DND-41 (cell line): ENCODE measurements around the gene NEK7.

ENCODE experiments used
- ATAC-seq: fragments of 200-7000 bp; cut with Tn5 transposase; 3 replicates; pipeline ENCODE4 v1.9.1; 2021; ENCODE audit warnings: low read depth; ENCODE audit not compliant: insufficient read depth
- DNase-seq: peaks from one replicate; pipeline ENCODE4 v3.0.0-alpha.2; 2020
- H2AFZ ChIP-seq: 2 replicates; pipeline ENCODE4 v1.6.0; 2012; ENCODE audit warnings: low read depth, low read length
- H3K27ac ChIP-seq: 2 replicates; pipeline ENCODE4 v1.5.1; 2012; ENCODE audit warnings: low read length, inconsistent platforms
- H3K27me3 ChIP-seq: fragments of 200-600 bp; sonication (generic); 2 replicates; pipeline ENCODE4 v1.6.0; 2012; ENCODE audit warnings: low read length, mild to moderate bottlenecking, inconsistent platforms; ENCODE audit not compliant: insufficient read depth, poor library complexity
- H3K36me3 ChIP-seq: 2 replicates; pipeline ENCODE4 v1.5.1; 2012; ENCODE audit warnings: low read length, inconsistent platforms; ENCODE audit not compliant: insufficient read depth
- H3K4me1 ChIP-seq: 2 replicates; pipeline ENCODE4 v1.5.1; 2012; ENCODE audit warnings: mild to moderate bottlenecking, low read length; ENCODE audit not compliant: insufficient read depth
- H3K4me2 ChIP-seq: 2 replicates; pipeline ENCODE4 v1.6.0; 2012; ENCODE audit warnings: mild to moderate bottlenecking, moderate library complexity, low read length, inconsistent platforms; ENCODE audit not compliant: insufficient read depth
- H3K4me3 ChIP-seq, 2 experiments: fragments of 200-600 bp in 1 of 2; shearing (Covaris generic) in 1 of 2; 2 replicates each; pipeline ENCODE4 v1.5.1; 2012 to 2016; ENCODE audit warnings: inconsistent platforms in 2 of 2, low read length in 2 of 2, mild to moderate bottlenecking in 2 of 2, low read depth in 1 of 2, moderate library complexity in 1 of 2
- H3K79me2 ChIP-seq: 2 replicates; pipeline ENCODE4 v1.6.0; 2012; ENCODE audit warnings: low read length, inconsistent platforms; ENCODE audit not compliant: insufficient read depth
- H3K9ac ChIP-seq: 2 replicates; pipeline ENCODE4 v1.6.0; 2012; ENCODE audit warnings: low read depth, mild to moderate bottlenecking, inconsistent platforms, low read length, moderate library complexity
- H3K9me3 ChIP-seq: 2 replicates; pipeline ENCODE4 v1.5.1; 2012; ENCODE audit warnings: low read length, moderate library complexity, mild to moderate bottlenecking, inconsistent platforms; ENCODE audit not compliant: insufficient read depth, severe bottlenecking
- H4K20me1 ChIP-seq: 2 replicates; pipeline ENCODE4 v1.6.0; 2012; ENCODE audit warnings: low read length; ENCODE audit not compliant: insufficient read depth
- CTCF ChIP-seq: IDR thresholded peaks from 2 replicates; pipeline ENCODE4 v1.5.1; 2012; ENCODE audit warnings: borderline replicate concordance, low read length, moderate library complexity, mild to moderate bottlenecking; ENCODE audit not compliant: poor library complexity, severe bottlenecking; ENCODE audit errors: extremely low read depth
- EZH2 ChIP-seq: IDR thresholded peaks from 3 replicates; pipeline ENCODE4 v1.6.1; 2012; ENCODE audit warnings: borderline replicate concordance, low read depth, mild to moderate bottlenecking, moderate library complexity, low read length, inconsistent platforms; ENCODE audit not compliant: severe bottlenecking

NEK7 gene

GRCh38 chr1:198132060-198132781 lies 24.6 kb upstream of the NEK7 start:
- Histone ChIP-seq H3K27me3 (no peaks in the 10 kb centered on the region), H3K9me3 (peaks cover 6% of the 10 kb centered on the region), H3K4me2 (no peak overlapping the region), H3K79me2 (no peaks in the 10 kb centered on the region), H4K20me1 (no peaks in the 10 kb centered on the region), H3K4me3 (no peak overlapping the region), H3K4me1 (no peaks in the 10 kb centered on the region), H2AFZ (peak overlapping the region; percentile 3; the same call in 1 of the 2 replicates), H3K36me3 (no peaks in the 10 kb centered on the region), H3K27ac (no peak overlapping the region), H3K9ac (no peak overlapping the region)
- ATAC-seq: peak; percentile 62; the same call in 2 of the 3 replicates
- TF ChIP-seq CTCF (no peak), EZH2 (no peak)
- no peak for DNase-seq

- H3K4me1 ChIP-seq: no peaks in the 10 kb centered on the region
- no peak overlapping the region for H3K27ac ChIP-seq
- no peaks in the 10 kb centered on the region for H3K79me2 ChIP-seq
- no peak overlapping the region for H3K4me2 ChIP-seq
- H3K27me3 ChIP-seq: no peaks in the 10 kb centered on the region
- no peak overlapping the region for H3K4me3 ChIP-seq
- no peak for ATAC-seq
- H4K20me1 ChIP-seq: no peaks in the 10 kb centered on the region
- no peak for TF ChIP-seq EZH2
- TF ChIP-seq CTCF: no peak
- no peak for DNase-seq
- H3K9me3 ChIP-seq: peaks cover 6% of the 10 kb centered on the region
- H2AFZ ChIP-seq: no peak overlapping the region
- no peak overlapping the region for H3K9ac ChIP-seq
- no peaks in the 10 kb centered on the region for H3K36me3 ChIP-seq
Measured at GRCh38 chr1:198134252-198134651, 22.5 kb upstream of the NEK7 start.

DNA sequence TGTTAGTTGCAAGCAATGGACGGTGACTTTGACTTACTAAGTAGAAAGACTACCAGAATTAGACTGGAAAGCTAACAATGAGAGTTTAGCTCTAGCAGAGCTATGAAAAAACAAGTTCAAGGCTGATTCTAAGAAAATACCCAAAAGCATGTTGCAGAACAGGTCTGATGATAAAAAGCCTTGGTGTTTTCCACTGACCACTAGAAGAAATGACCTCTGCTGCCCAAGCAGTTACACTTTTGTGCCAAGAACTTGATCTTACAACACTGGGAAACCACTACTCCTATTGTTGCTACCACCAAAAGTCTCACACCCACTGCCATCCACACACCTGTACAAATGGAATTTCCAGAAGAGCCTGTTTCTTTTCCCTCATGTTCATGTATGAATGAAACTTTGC lies 21.4 kb upstream of the NEK7 start:
- Histone ChIP-seq H3K4me1 (no peaks in the 10 kb centered on the region), H2AFZ (no peak overlapping the region), H3K4me3 (no peak overlapping the region), H3K79me2 (no peaks in the 10 kb centered on the region), H3K27me3 (no peaks in the 10 kb centered on the region), H4K20me1 (no peaks in the 10 kb centered on the region), H3K4me2 (no peak overlapping the region), H3K9me3 (peaks cover 6% of the 10 kb centered on the region), H3K9ac (no peak overlapping the region), H3K27ac (no peak overlapping the region), H3K36me3 (no peaks in the 10 kb centered on the region)
- no peak for DNase-seq
- ATAC-seq: no peak
- TF ChIP-seq CTCF (no peak), EZH2 (no peak)
